ENCODE measurements around the gene PBX4. TPM values are rescaled to one million over a fixed set of nuclear protein-coding genes. Genes with fewer than 3 reads are reported as not detected.

The PBX4 gene
- total RNA-seq, 1 experiment from 2014 or later, result 8.3 TPM

DNA sequence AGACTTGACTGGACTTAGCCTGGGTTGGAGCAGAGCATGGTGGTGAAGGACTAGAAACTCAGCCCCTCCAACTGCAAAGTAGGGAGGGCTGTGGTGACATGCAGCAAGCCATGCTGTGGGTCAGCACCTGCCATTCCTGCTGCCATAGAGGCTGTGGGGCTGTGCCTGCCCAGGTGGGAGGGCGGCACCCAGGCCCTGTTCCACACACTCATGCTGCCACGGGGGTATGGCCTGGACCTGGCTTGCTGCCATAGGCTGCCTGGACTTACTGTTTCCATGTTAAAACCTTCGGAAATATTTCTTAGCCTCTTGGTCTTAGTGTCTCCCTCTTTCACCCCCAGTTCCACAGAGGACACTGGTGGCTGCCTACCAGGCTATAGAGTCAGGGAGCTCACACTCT lies 51.1 kb downstream of the PBX4 start:
- ChIA-PET POLR2A (no interaction called here), CTCF (no interaction called here)
- BruUV-seq (replicated peaks), result no TSS peak
- in situ Hi-C loops (cut with HindIII; ENCODE audit: low pct_unique_long_range_greater_than_20kb, low sequenced_read_pairs), result no loop called here
- Histone ChIP-seq H3K27ac (ENCODE audit: low read length) (no peak overlapping the region), H3K27me3 (ENCODE audit: control insufficient read depth, insufficient read depth, low read length) (no peaks in the 10 kb centered on the region), H3K4me1 (ENCODE audit: control insufficient read depth, insufficient read depth, low read length) (no peaks in the 10 kb centered on the region), H3K36me3 (ENCODE audit: control insufficient read depth, insufficient read depth, low read length) (no peaks in the 10 kb centered on the region), H3K4me3 (ENCODE audit: low read depth in 2 of 2, low read length in 2 of 2) (no peak overlapping the region), H3K9me3 (ENCODE audit: control insufficient read depth, insufficient read depth, low read depth, low read length) (no peaks in the 10 kb centered on the region)
- TF ChIP-seq TCF7L2 (IDR thresholded peaks at IDR 0.05; ENCODE audit: low read depth, low read length), result no peak
- TF ChIP-seq POLR2AphosphoS5 (IDR thresholded peaks at IDR 0.05; ENCODE audit: low read depth, low read length), result no peak
- TF ChIP-seq, protein P1, sequence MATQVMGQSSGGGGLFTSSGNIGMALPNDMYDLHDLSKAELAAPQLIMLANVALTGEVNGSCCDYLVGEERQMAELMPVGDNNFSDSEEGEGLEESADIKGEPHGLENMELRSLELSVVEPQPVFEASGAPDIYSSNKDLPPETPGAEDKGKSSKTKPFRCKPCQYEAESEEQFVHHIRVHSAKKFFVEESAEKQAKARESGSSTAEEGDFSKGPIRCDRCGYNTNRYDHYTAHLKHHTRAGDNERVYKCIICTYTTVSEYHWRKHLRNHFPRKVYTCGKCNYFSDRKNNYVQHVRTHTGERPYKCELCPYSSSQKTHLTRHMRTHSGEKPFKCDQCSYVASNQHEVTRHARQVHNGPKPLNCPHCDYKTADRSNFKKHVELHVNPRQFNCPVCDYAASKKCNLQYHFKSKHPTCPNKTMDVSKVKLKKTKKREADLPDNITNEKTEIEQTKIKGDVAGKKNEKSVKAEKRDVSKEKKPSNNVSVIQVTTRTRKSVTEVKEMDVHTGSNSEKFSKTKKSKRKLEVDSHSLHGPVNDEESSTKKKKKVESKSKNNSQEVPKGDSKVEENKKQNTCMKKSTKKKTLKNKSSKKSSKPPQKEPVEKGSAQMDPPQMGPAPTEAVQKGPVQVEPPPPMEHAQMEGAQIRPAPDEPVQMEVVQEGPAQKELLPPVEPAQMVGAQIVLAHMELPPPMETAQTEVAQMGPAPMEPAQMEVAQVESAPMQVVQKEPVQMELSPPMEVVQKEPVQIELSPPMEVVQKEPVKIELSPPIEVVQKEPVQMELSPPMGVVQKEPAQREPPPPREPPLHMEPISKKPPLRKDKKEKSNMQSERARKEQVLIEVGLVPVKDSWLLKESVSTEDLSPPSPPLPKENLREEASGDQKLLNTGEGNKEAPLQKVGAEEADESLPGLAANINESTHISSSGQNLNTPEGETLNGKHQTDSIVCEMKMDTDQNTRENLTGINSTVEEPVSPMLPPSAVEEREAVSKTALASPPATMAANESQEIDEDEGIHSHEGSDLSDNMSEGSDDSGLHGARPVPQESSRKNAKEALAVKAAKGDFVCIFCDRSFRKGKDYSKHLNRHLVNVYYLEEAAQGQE (IDR thresholded peaks at IDR 0.05; ENCODE audit: insufficient read depth in 1 of 2, low read depth in 2 of 2, low read length in 1 of 2), result no peak
- TF ChIP-seq SIN3A (IDR thresholded peaks at IDR 0.05; ENCODE audit: borderline replicate concordance, insufficient read depth, low read depth, low read length), result no peak
- no peak for TF ChIP-seq CTCF (IDR thresholded peaks at IDR 0.05)
- intact Hi-C loops (cut with micrococcal nuclease; ENCODE audit: unreplicated experiment), result no loop called here
- no peak for ATAC-seq
- DNase-seq (ENCODE audit: low read depth, low spot score), result no peak

DNA sequence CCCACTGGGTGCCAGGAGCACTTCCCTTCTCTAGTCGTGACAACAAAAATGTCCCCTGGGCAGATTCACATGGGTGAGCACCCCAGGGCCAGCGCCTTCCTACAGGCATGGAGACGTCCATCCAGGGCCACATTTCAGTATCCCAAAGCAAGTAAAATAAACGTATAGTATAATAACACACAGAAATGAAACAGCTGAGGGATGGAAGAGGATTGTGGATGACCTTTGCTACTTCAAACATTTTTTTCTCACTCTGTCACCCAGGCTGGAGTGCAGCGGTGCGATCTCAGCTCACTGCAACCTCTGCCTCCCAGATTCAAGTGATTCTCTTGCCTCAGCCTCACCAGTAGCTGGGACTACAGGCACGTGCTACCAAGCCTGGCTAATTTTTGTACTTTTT lies 52.2 kb downstream of the PBX4 start:
- ATAC-seq, result no peak
- no peak overlapping the region for H3K4me3 ChIP-seq (ENCODE audit: low read depth in 2 of 2, low read length in 2 of 2)
- H3K9me3 ChIP-seq (ENCODE audit: control insufficient read depth, insufficient read depth, low read depth, low read length), result no peaks in the 10 kb centered on the region
- no peaks in the 10 kb centered on the region for H3K27me3 ChIP-seq (ENCODE audit: control insufficient read depth, insufficient read depth, low read length)
- intact Hi-C loops (cut with micrococcal nuclease; ENCODE audit: unreplicated experiment) (no loop called here), in situ Hi-C loops (cut with HindIII; ENCODE audit: low pct_unique_long_range_greater_than_20kb, low sequenced_read_pairs) (no loop called here)
- no peak overlapping the region for H3K27ac ChIP-seq (ENCODE audit: low read length)
- H3K4me1 ChIP-seq (ENCODE audit: control insufficient read depth, insufficient read depth, low read length), result no peaks in the 10 kb centered on the region
- TF ChIP-seq TCF7L2 (IDR thresholded peaks at IDR 0.05; ENCODE audit: low read depth, low read length), result no peak
- TF ChIP-seq POLR2AphosphoS5 (IDR thresholded peaks at IDR 0.05; ENCODE audit: low read depth, low read length), result no peak
- no peak for DNase-seq (ENCODE audit: low read depth, low spot score)
- ChIA-PET CTCF (no interaction called here), POLR2A (interaction anchor here (0.6 kb wide), 1 partner anchor 10 kb away, joined by 4 read pairs; no protein-coding TSS in a partner anchor)
- H3K36me3 ChIP-seq (ENCODE audit: control insufficient read depth, insufficient read depth, low read length), result no peaks in the 10 kb centered on the region
- BruUV-seq (replicated peaks), result no TSS peak

DNA sequence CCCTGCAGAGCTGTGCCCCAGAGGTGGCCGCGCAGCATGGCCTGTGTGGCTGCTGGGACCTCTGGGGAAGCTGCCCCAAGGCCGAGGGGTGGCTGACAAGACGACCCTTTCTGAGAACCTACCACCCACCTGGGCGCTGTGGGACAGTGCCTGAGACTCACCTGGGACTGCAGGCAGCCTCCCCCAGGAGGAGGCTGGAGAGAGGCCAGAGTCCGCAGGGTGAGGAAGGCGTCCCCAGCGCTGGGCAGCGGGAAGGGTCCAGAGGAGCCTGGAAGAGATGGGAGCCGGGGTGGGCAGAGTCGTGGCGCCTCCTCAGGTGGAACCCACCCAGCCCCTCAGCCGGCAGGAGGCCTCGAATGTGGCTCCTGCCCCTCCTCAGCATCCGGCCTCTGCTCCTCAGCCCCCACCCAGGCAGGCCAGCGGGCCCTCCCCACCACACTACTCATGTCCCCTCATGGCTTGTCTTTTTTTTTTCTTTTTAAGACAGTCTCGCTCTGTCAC lies 55.1 kb downstream of the PBX4 start:
- POLR2A ChIA-PET, result no interaction called here
- Histone ChIP-seq H3K27me3 (ENCODE audit: control insufficient read depth, insufficient read depth, low read length) (no peaks in the 10 kb centered on the region), H3K9me3 (ENCODE audit: control insufficient read depth, insufficient read depth, low read depth, low read length) (no peaks in the 10 kb centered on the region), H3K27ac (ENCODE audit: low read length) (no peak overlapping the region), H3K4me3 (ENCODE audit: low read depth in 2 of 2, low read length in 2 of 2) (no peak overlapping the region), H3K4me1 (ENCODE audit: control insufficient read depth, insufficient read depth, low read length) (no peaks in the 10 kb centered on the region), H3K36me3 (ENCODE audit: control insufficient read depth, insufficient read depth, low read length) (no peaks in the 10 kb centered on the region)
- no peak for TF ChIP-seq POLR2AphosphoS5 (IDR thresholded peaks at IDR 0.05; ENCODE audit: low read depth, low read length)
- TF ChIP-seq TCF7L2 (IDR thresholded peaks at IDR 0.05; ENCODE audit: low read depth, low read length), result no peak
- TF ChIP-seq CTCF (IDR thresholded peaks at IDR 0.05), result no peak
- TF ChIP-seq, protein P1 (IDR thresholded peaks at IDR 0.05; ENCODE audit: insufficient read depth in 1 of 2, low read depth in 2 of 2, low read length in 1 of 2), result no peak
- TF ChIP-seq SIN3A (IDR thresholded peaks at IDR 0.05; ENCODE audit: borderline replicate concordance, insufficient read depth, low read depth, low read length), result no peak
- DNase-seq (ENCODE audit: low read depth, low spot score), result no peak
- CTCF ChIA-PET, result no interaction called here
- in situ Hi-C loops (cut with HindIII; ENCODE audit: low pct_unique_long_range_greater_than_20kb, low sequenced_read_pairs), result no loop called here
- 0 out of 2 replicates have a peak, but pooled peaks have one; percentile 10 for ATAC-seq
- no TSS peak for BruUV-seq (replicated peaks)
- intact Hi-C loops (cut with micrococcal nuclease; ENCODE audit: unreplicated experiment), result no loop called here

All from Panc1 (cell line).